ENCODE data around the gene FBXW7.

FBXW7 gene

DNA sequence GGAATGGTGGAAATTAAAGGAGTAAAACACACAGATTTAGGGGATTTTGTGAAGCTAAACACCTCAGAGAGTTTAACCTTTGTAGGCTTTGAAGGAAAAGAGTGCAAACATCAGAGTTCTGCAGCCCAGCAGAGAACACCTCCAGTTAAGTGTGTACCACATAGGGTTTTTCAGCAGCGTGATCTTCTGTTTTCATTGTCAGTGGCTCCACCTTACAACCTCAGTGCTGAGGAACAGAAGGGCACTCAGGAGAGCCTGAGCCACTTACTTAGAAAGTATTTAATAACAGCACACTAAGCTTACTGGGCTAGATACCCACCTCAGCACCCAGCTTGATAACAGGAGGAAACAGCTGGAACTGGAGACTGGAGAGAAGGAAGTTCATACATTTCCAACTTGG is 2.0 kb upstream of the FBXW7 start:
- in situ Hi-C loops (cut with HindIII; ENCODE audit: low sequenced_read_pairs), result no loop called here
- no peak overlapping the region for H3K4me3 ChIP-seq (ENCODE audit: low read depth, low read length)
- DNase-seq (ENCODE audit: low read depth, low spot score), result no peak

GRCh38 chr4:152536545-152537182 is 772 bp upstream of the FBXW7 start:
- in situ Hi-C loops (cut with HindIII; ENCODE audit: low sequenced_read_pairs), result no loop called here
- DNase-seq (ENCODE audit: low read depth, low spot score), result peak; percentile 48
- H3K4me3 ChIP-seq (ENCODE audit: low read depth, low read length), result peak overlapping the region; percentile 99
- TF ChIP-seq, protein P1, sequence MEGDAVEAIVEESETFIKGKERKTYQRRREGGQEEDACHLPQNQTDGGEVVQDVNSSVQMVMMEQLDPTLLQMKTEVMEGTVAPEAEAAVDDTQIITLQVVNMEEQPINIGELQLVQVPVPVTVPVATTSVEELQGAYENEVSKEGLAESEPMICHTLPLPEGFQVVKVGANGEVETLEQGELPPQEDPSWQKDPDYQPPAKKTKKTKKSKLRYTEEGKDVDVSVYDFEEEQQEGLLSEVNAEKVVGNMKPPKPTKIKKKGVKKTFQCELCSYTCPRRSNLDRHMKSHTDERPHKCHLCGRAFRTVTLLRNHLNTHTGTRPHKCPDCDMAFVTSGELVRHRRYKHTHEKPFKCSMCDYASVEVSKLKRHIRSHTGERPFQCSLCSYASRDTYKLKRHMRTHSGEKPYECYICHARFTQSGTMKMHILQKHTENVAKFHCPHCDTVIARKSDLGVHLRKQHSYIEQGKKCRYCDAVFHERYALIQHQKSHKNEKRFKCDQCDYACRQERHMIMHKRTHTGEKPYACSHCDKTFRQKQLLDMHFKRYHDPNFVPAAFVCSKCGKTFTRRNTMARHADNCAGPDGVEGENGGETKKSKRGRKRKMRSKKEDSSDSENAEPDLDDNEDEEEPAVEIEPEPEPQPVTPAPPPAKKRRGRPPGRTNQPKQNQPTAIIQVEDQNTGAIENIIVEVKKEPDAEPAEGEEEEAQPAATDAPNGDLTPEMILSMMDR (IDR thresholded peaks at IDR 0.05; ENCODE audit: low read depth, low read length), result no peak

More for the DNA sequence above, 2.0 kb upstream of the FBXW7 start:
- TF ChIP-seq, protein P1 (IDR thresholded peaks at IDR 0.05; ENCODE audit: low read depth, low read length), result no peak

DNA sequence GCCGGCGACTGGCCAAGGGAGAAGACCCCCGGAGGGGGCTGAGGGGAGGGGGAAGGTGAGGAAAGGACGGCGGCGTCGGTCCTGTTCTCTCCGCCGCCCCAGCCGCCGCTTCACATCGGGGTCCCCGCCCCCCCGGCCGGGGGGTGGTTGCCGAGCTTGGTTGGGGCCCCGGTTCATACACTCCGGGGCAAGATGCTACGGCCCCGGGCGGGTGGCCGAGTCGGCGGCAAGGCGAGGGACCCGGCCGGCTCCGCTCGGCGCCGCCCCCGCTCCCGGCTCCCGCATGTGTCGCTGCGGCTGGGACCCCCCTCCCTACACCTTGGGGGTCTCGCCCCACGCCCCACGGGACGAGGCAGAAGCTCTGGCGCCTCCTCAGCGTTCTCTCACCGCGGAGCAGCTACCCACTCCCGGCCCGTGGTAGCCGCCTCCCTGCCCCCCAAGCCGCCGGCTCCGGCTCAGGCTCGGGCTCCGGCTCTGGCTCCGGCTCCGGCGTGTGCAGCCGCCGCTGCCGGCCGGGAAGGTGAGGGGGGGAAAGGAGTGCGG is 461 bp downstream of the FBXW7 start:
- H3K4me3 ChIP-seq (ENCODE audit: low read depth, low read length), result peak overlapping the region; percentile 99
- no peak for DNase-seq (ENCODE audit: low read depth, low spot score)
- TF ChIP-seq, protein P1 (IDR thresholded peaks at IDR 0.05; ENCODE audit: low read depth, low read length), result no peak
- in situ Hi-C loops (cut with HindIII; ENCODE audit: low sequenced_read_pairs), result no loop called here

GRCh38 chr4:152534541-152535359 is 1.1 kb downstream of the FBXW7 start:
- in situ Hi-C loops (cut with HindIII; ENCODE audit: low sequenced_read_pairs), result no loop called here

DNA sequence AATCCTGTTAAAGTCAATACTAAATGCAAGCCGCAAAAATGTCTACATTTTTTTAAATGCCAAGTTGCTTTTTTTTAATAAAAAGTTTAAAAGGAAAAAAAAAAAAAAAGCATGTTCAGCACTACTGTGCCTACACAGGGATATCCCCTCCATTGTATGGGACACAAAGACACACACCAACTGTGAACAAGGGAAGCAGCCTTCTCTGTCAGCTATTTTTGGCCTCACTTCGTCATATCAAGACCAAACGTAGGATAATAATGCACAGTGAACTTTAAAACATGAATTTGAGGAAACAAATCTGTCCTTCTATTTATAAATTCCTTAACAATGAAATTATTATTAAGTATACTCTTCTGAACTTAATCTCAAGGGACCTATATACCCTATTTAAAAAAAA is 4.4 kb downstream of the FBXW7 start:
- in situ Hi-C loops (cut with HindIII; ENCODE audit: low sequenced_read_pairs), result no loop called here
- DNase-seq (ENCODE audit: low read depth, low spot score), result no peak
- TF ChIP-seq, protein P1 (IDR thresholded peaks at IDR 0.05; ENCODE audit: low read depth, low read length), result no peak
- no peak overlapping the region for H3K4me3 ChIP-seq (ENCODE audit: low read depth, low read length)

More at GRCh38 chr4:152534541-152535359, 1.1 kb downstream of the FBXW7 start:
- peak; percentile 17 for DNase-seq (ENCODE audit: low read depth, low spot score)
- H3K4me3 ChIP-seq (ENCODE audit: low read depth, low read length), result peak overlapping the region; percentile 99
- TF ChIP-seq, protein P1 (IDR thresholded peaks at IDR 0.05; ENCODE audit: low read depth, low read length), result no peak

DNA sequence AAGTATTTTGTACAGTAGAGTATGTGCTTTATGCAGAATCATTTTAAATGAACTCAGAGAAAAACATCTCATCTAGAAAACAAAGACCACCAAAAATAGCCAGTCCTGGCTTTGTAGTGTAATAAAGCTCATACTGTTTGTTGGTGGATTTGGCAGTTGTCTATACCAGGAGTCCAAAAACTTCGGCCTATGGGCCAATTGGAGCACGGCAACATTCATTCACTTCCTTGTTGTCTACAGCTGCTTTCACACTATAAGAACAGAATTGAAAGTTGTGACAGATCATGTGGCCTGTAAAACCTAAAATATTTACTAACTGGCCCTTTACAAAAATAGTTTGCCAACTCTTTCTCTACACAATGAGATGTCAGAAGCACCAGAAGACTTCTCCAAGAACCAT is 5.3 kb downstream of the FBXW7 start:
- no peak overlapping the region for H3K4me3 ChIP-seq (ENCODE audit: low read depth, low read length)
- TF ChIP-seq, protein P1 (IDR thresholded peaks at IDR 0.05; ENCODE audit: low read depth, low read length), result no peak
- in situ Hi-C loops (cut with HindIII; ENCODE audit: low sequenced_read_pairs), result no loop called here
- no peak for DNase-seq (ENCODE audit: low read depth, low spot score)

All from astrocyte of the spinal cord (primary cell).